Fibroblast of lung (primary cell): ENCODE data around the gene DEPDC7.

Experiments
- CTCF ChIP-seq, 2 donors: IDR thresholded peaks in 1 of 2; conservative IDR thresholded peaks in 1 of 2; 1 replicate in 1 of 2; 2 replicates in 1 of 2; pipeline ENCODE4 v1.5.1; 2011 to 2012; ENCODE audit warnings: low read length in 2 of 2, control low read depth in 1 of 2, inconsistent platforms in 1 of 2, low read depth in 1 of 2, mild to moderate bottlenecking in 1 of 2
- EZH2 ChIP-seq: IDR thresholded peaks from 2 replicates; pipeline ENCODE4 v1.5.1; 2012; ENCODE audit warnings: low read length, control low read depth, mild to moderate bottlenecking; ENCODE audit errors: missing control alignments

- TF ChIP-seq CTCF (conservative IDR thresholded peaks at IDR 0.05 in 1 of 2, IDR thresholded peaks at IDR 0.05 in 1 of 2; ENCODE audit: low read depth in 1 of 2, low read length in 2 of 2) (no peak), EZH2 (no peak)
Observed at GRCh38 chr11:33017965-33018364, 2.3 kb downstream of the DEPDC7 start.
